A673 (cell line): Measurements from ENCODE around the gene SOX2. TPM values are rescaled to one million over a fixed set of nuclear protein-coding genes. Genes with fewer than 3 reads are reported as not detected.
A peak's percentile ranks its signal among the peaks of the same experiment; 100 is the strongest.

Source experiments
- BruUV-seq: library from RNA; stranded (reverse); fragments of 400-500 nt; replicated peaks from 2 replicates; lab custom pipeline; 2021; lab: Mats Ljungman, UMichigan
- CTCF ChIA-PET: fragments of 300-600 bp; sonication (Branson Sonifier 250); formaldehyde crosslinking; loops from one replicate; lab custom pipeline; 2022; ENCODE audit warnings: antibody characterized with exemption; lab: Charles Lee
- POLR2A ChIA-PET: fragments of 300-600 bp; sonication (Branson Sonifier 250); formaldehyde crosslinking; loops from one replicate; lab custom pipeline; 2022; ENCODE audit warnings: antibody characterized with exemption; ENCODE audit not compliant: low non-redundant PET; lab: Charles Lee
- DNase-seq: peaks from one replicate; pipeline ENCODE4 v3.0.0-alpha.2; 2015; ENCODE audit warnings: low spot score
- H3K27ac ChIP-seq: fragments of 200-600 bp; sonication (generic); 2 replicates; pipeline ENCODE4 v1.5.1; 2016; ENCODE audit warnings: mixed run types, low read depth, mild to moderate bottlenecking, mixed read lengths, antibody characterized with exemption, low read length; ENCODE audit not compliant: poor library complexity, severe bottlenecking
- H3K27me3 ChIP-seq: fragments of 200-600 bp; sonication (generic); replicated peaks from 2 replicates; pipeline ENCODE4 v1.6.1; 2017; ENCODE audit warnings: mixed run types, low read depth, mild to moderate bottlenecking, mixed read lengths, antibody characterized with exemption, low read length; ENCODE audit not compliant: insufficient read depth, poor library complexity
- H3K36me3 ChIP-seq: fragments of 200-600 bp; sonication (generic); 2 replicates; pipeline ENCODE4 v1.6.1; 2016; ENCODE audit warnings: mixed run types, mild to moderate bottlenecking, mixed read lengths, antibody characterized with exemption, low read length; ENCODE audit not compliant: insufficient read depth, poor library complexity, severe bottlenecking
- H3K4me1 ChIP-seq: fragments of 200-600 bp; sonication (generic); 2 replicates; pipeline ENCODE4 v1.6.1; 2017; ENCODE audit warnings: mixed run types, mild to moderate bottlenecking, mixed read lengths, antibody characterized with exemption, low read length; ENCODE audit not compliant: insufficient read depth, poor library complexity, severe bottlenecking
- H3K4me3 ChIP-seq: fragments of 200-600 bp; sonication (generic); 2 replicates; pipeline ENCODE4 v1.5.1; 2016; ENCODE audit warnings: low read depth, mixed run types, mild to moderate bottlenecking, mixed read lengths, low read length; ENCODE audit not compliant: poor library complexity, severe bottlenecking
- H3K9me3 ChIP-seq: fragments of 200-600 bp; sonication (generic); 2 replicates; pipeline ENCODE4 v1.6.1; 2016; ENCODE audit warnings: mixed run types, low read depth, mild to moderate bottlenecking, mixed read lengths, antibody characterized with exemption, low read length; ENCODE audit not compliant: poor library complexity, severe bottlenecking
- CTCF ChIP-seq: fragments of 300-800, 200-600 bp; sonication (generic); conservative IDR thresholded peaks from 2 replicates; pipeline ENCODE4 v1.5.1; 2017; ENCODE audit warnings: low read depth, mild to moderate bottlenecking, antibody characterized with exemption, low read length, moderate library complexity, mixed read lengths
- EZH2 ChIP-seq: fragments of 200-600 bp; sonication (generic); IDR thresholded peaks from 2 replicates; pipeline ENCODE4 v1.6.1; 2017; ENCODE audit warnings: borderline replicate concordance, low read depth, mild to moderate bottlenecking, mixed read lengths, antibody characterized with exemption, low read length; ENCODE audit not compliant: poor library complexity, severe bottlenecking
- intact Hi-C: fragments of 100-400 bp; cut with micrococcal nuclease; formaldehyde crosslinking; loops from one replicate; pipeline ENCODE4 v1.10.0; 2022; ENCODE audit not compliant: unreplicated experiment
- total RNA-seq: library from RNA; stranded (reverse); gene quantifications from 2 replicates; pipeline ENCODE4 v1.2.3, GENCODE V29; 2021

SOX2 gene
- total RNA-seq, 1 experiment from 2014 or later, result 62.0 TPM

- POLR2A ChIA-PET, result no interaction called here
- BruUV-seq, result no TSS peak
- intact Hi-C loops, result loop anchor here (1.0 to 5.0 kb wide), 2 partner anchors 373 to 418 kb away; no protein-coding TSS in a partner anchor
- TF ChIP-seq EZH2 (no peak), CTCF (peak; percentile 87)
- CTCF ChIA-PET, result interaction anchor here (0.6 to 1.3 kb wide), 8 partner anchors 11 to 1466 kb away, joined by 3 to 15 read pairs (median 4); no protein-coding TSS in a partner anchor
- Histone ChIP-seq H3K27ac (no peak overlapping the region), H3K9me3 (no peaks in the 10 kb centered on the region), H3K27me3 (peaks cover 46% of the 10 kb centered on the region), H3K4me1 (peaks cover 8% of the 10 kb centered on the region), H3K36me3 (no peaks in the 10 kb centered on the region), H3K4me3 (peak overlapping the region; percentile 35)
- DNase-seq, result peak; percentile 85
Measured at GRCh38 chr3:181700168-181701087, 11.3 kb upstream of the SOX2 start.

- no TSS peak for BruUV-seq
- no peaks in the 10 kb centered on the region for H3K36me3 ChIP-seq
- H3K27ac ChIP-seq, result no peak overlapping the region
- intact Hi-C loops, result loop anchor here (5.0 kb wide), 1 partner anchor 419 kb away; no protein-coding TSS in a partner anchor
- H3K9me3 ChIP-seq, result no peaks in the 10 kb centered on the region
- ChIA-PET POLR2A (no interaction called here), CTCF (interaction anchor here (0.6 to 1.3 kb wide), 12 partner anchors 10 to 1465 kb away, joined by 3 to 8 read pairs (median 4); no protein-coding TSS in a partner anchor)
- H3K27me3 ChIP-seq, result peaks cover 39% of the 10 kb centered on the region
- TF ChIP-seq CTCF, result no peak
- no peak for TF ChIP-seq EZH2
- peak overlapping the region; percentile 35 for H3K4me3 ChIP-seq
- peaks cover 3% of the 10 kb centered on the region for H3K4me1 ChIP-seq
- no peak for DNase-seq
Measured at GRCh38 chr3:181701096-181701495, 10.6 kb upstream of the SOX2 start.

- BruUV-seq, result no TSS peak
- DNase-seq, result no peak
- Histone ChIP-seq H3K4me1 (peaks cover 22% of the 10 kb centered on the region), H3K9me3 (no peaks in the 10 kb centered on the region), H3K27ac (no peak overlapping the region), H3K27me3 (peaks cover 12% of the 10 kb centered on the region), H3K4me3 (no peak overlapping the region), H3K36me3 (no peaks in the 10 kb centered on the region)
- no peak for TF ChIP-seq EZH2
- no peak for TF ChIP-seq CTCF
- CTCF ChIA-PET, result no interaction called here
- intact Hi-C loops, result loop anchor here (2.0 to 5.0 kb wide), 2 partner anchors 422 to 493 kb away; no protein-coding TSS in a partner anchor
- POLR2A ChIA-PET, result no interaction called here
Measured at GRCh38 chr3:181703601-181704420, 7.9 kb upstream of the SOX2 start.
